IMR-90 (cell line): ENCODE measurements around the gene NPHS1.

Experiments used
- CEBPB ChIP-seq: IDR thresholded peaks from 2 replicates; pipeline ENCODE4 v1.6.1; 2012; ENCODE audit warnings: low read depth, low read length, improper control_type of control experiment
- FOS ChIP-seq: fragments of 150-350 bp; IDR thresholded peaks from 2 replicates; pipeline ENCODE4 v1.6.1; 2016; ENCODE audit warnings: low read depth, low read length
- MAFK ChIP-seq: IDR thresholded peaks from 2 replicates; pipeline ENCODE4 v1.6.1; 2012; ENCODE audit warnings: low read depth, low read length, improper control_type of control experiment
- NFE2L2 ChIP-seq: fragments of 150-350 bp; IDR thresholded peaks from 2 replicates; pipeline ENCODE4 v1.6.1; 2016; ENCODE audit warnings: low read depth, mild to moderate bottlenecking, low read length
- POLR2A ChIP-seq: IDR thresholded peaks from 2 replicates; pipeline ENCODE4 v1.6.1; 2012; ENCODE audit warnings: mild to moderate bottlenecking, low read depth, low read length
- RAD21 ChIP-seq: IDR thresholded peaks from 2 replicates; pipeline ENCODE4 v1.6.1; 2012; ENCODE audit warnings: low read length, improper control_type of control experiment
- SMC3 ChIP-seq: fragments of 150-350 bp; IDR thresholded peaks from 2 replicates; pipeline ENCODE4 v1.6.1; 2016; ENCODE audit warnings: low read depth, mild to moderate bottlenecking, antibody characterized with exemption, low read length, moderate library complexity
- TF ChIP-seq, protein P1 (sequence below): conservative IDR thresholded peaks from 2 replicates; pipeline ENCODE4 v1.5.1; 2012; ENCODE audit warnings: mild to moderate bottlenecking, low read depth, low read length, improper control_type of control experiment
- TF ChIP-seq, protein P2 (sequence below): fragments of 150-350 bp; IDR thresholded peaks from 2 replicates; pipeline ENCODE4 v1.6.1; 2016; ENCODE audit warnings: low read depth, mild to moderate bottlenecking, low read length, moderate library complexity, borderline replicate concordance
- TF ChIP-seq, protein P3 (sequence below): fragments of 150-350 bp; IDR thresholded peaks from 2 replicates; pipeline ENCODE4 v1.6.1; 2017; ENCODE audit warnings: mild to moderate bottlenecking, antibody characterized with exemption, low read length, low read depth

DNA sequence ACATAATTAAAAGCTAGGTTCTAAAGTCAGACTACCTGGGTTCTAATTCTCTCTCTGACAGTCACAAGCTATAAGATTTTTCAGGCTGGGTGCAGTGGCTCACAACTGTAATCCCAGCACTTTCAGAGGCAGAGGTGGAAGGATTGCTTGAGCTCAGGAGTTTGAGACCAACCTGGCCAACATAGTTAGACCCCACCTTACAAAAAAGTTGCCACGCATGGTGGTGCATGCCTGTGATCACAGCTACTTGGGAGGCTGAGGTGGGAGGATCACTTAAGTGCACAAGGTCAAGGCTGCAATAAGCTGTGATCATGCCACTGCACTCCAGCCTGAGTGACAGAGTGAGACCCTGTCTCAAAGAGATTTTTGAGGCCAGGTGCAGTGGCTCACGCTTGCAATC, 42.0 kb upstream of the NPHS1 start:
- TF ChIP-seq POLR2A (no peak), RAD21 (no peak), FOS (no peak), SMC3 (no peak), CEBPB (no peak), MAFK (no peak), NFE2L2 (no peak)
- TF ChIP-seq, protein P1, sequence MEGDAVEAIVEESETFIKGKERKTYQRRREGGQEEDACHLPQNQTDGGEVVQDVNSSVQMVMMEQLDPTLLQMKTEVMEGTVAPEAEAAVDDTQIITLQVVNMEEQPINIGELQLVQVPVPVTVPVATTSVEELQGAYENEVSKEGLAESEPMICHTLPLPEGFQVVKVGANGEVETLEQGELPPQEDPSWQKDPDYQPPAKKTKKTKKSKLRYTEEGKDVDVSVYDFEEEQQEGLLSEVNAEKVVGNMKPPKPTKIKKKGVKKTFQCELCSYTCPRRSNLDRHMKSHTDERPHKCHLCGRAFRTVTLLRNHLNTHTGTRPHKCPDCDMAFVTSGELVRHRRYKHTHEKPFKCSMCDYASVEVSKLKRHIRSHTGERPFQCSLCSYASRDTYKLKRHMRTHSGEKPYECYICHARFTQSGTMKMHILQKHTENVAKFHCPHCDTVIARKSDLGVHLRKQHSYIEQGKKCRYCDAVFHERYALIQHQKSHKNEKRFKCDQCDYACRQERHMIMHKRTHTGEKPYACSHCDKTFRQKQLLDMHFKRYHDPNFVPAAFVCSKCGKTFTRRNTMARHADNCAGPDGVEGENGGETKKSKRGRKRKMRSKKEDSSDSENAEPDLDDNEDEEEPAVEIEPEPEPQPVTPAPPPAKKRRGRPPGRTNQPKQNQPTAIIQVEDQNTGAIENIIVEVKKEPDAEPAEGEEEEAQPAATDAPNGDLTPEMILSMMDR: no peak
- TF ChIP-seq, protein P2, sequence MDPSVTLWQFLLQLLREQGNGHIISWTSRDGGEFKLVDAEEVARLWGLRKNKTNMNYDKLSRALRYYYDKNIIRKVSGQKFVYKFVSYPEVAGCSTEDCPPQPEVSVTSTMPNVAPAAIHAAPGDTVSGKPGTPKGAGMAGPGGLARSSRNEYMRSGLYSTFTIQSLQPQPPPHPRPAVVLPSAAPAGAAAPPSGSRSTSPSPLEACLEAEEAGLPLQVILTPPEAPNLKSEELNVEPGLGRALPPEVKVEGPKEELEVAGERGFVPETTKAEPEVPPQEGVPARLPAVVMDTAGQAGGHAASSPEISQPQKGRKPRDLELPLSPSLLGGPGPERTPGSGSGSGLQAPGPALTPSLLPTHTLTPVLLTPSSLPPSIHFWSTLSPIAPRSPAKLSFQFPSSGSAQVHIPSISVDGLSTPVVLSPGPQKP: no peak
- TF ChIP-seq, protein P3, sequence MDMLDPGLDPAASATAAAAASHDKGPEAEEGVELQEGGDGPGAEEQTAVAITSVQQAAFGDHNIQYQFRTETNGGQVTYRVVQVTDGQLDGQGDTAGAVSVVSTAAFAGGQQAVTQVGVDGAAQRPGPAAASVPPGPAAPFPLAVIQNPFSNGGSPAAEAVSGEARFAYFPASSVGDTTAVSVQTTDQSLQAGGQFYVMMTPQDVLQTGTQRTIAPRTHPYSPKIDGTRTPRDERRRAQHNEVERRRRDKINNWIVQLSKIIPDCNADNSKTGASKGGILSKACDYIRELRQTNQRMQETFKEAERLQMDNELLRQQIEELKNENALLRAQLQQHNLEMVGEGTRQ: no peak
